Measurements from ENCODE around the gene RTCB. TPM values are rescaled to one million over a fixed set of nuclear protein-coding genes. Genes with fewer than 3 reads are reported as not detected.

Gene RTCB
- total RNA-seq, 2 experiments from 2014 or later, result 84.2 to 85.5 TPM

- Mint-ChIP-seq H3K36me3 (ENCODE audit: low read depth) (peaks cover 7% of the 10 kb centered on the region), H3K4me1 (ENCODE audit: low read depth) (peaks cover 33% of the 10 kb centered on the region), H3K4me3 (no peak overlapping the region), H3K27ac (no peak overlapping the region), H3K9me3 (no peaks in the 10 kb centered on the region), H3K27me3 (ENCODE audit: low read depth) (peaks cover 4% of the 10 kb centered on the region)
- intact Hi-C loops (cut with micrococcal nuclease), result loop anchor here (5.0 kb wide), 1 partner anchor 751 kb away; the partner anchor contains the start of gene PISD
- no peak for DNase-seq
- CTCF ChIA-PET, result interaction anchor here (6.8 kb wide), 1 partner anchor 61 kb away, joined by 41 read pairs; the partner anchor contains the start of gene FBXO7
Observed at GRCh38 chr22:32413719-32414118, 1.7 kb upstream of the RTCB start.

DNA sequence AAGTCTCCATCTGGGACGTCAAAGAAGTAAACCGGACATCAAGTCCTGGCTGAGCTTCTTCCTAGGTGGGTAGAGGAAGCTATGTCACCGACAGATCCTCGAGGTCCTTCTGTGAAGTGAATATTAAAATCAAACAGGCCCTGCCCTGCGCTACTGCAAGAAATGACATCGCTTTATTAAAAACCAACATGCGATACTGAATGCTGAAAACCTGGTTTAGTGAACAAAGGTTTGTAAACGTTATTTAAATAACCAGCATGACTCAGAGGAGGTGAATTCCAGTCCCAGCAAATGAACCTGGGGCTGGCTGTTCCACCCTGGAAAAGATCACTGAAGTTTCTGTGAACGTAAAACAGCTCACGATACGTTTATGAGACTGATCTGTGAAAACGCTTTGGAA lies 645 bp downstream of the RTCB start:
- H3K4me1 Mint-ChIP-seq (ENCODE audit: low read depth), result peaks cover 48% of the 10 kb centered on the region
- no peaks in the 10 kb centered on the region for H3K27me3 Mint-ChIP-seq (ENCODE audit: low read depth)
- peaks cover 23% of the 10 kb centered on the region for H3K36me3 Mint-ChIP-seq (ENCODE audit: low read depth)
- intact Hi-C loops (cut with micrococcal nuclease), result loop anchor here (1.0 to 5.0 kb wide), 2 partner anchors 62 to 749 kb away; partner anchors contain the start of gene PISD
- H3K4me3 Mint-ChIP-seq, result peak overlapping the region; percentile 91
- peak; percentile 56 for DNase-seq
- H3K27ac Mint-ChIP-seq, result peak overlapping the region; percentile 94
- no peaks in the 10 kb centered on the region for H3K9me3 Mint-ChIP-seq
- CTCF ChIA-PET, result interaction anchor here (0.6 to 6.8 kb wide), 6 partner anchors 11 to 386 kb away, joined by 3 to 41 read pairs (median 4); partner anchors contain the start of gene FBXO7

- DNase-seq, result peak; percentile 23
- CTCF ChIA-PET, result interaction anchor here (6.8 kb wide), 1 partner anchor 64 kb away, joined by 41 read pairs; the partner anchor contains the start of gene FBXO7
- peak overlapping the region; percentile 91 for H3K4me3 Mint-ChIP-seq
- H3K4me1 Mint-ChIP-seq (ENCODE audit: low read depth), result peaks cover 48% of the 10 kb centered on the region
- no peaks in the 10 kb centered on the region for H3K27me3 Mint-ChIP-seq (ENCODE audit: low read depth)
- H3K36me3 Mint-ChIP-seq (ENCODE audit: low read depth), result peaks cover 31% of the 10 kb centered on the region
- H3K27ac Mint-ChIP-seq, result no peak overlapping the region
- no peaks in the 10 kb centered on the region for H3K9me3 Mint-ChIP-seq
- intact Hi-C loops (cut with micrococcal nuclease), result loop anchor here (5.0 kb wide), 1 partner anchor 748 kb away; the partner anchor contains the start of gene PISD
Observed at GRCh38 chr22:32410459-32410858, 1.6 kb downstream of the RTCB start.

- Mint-ChIP-seq H3K4me3 (no peak overlapping the region), H3K9me3 (no peaks in the 10 kb centered on the region), H3K27me3 (ENCODE audit: low read depth) (no peaks in the 10 kb centered on the region), H3K36me3 (ENCODE audit: low read depth) (peaks cover 31% of the 10 kb centered on the region), H3K4me1 (ENCODE audit: low read depth) (peaks cover 48% of the 10 kb centered on the region), H3K27ac (no peak overlapping the region)
- CTCF ChIA-PET, result interaction anchor here (0.7 to 6.8 kb wide), 2 partner anchors 18 to 64 kb away, joined by 3 to 41 read pairs; partner anchors contain the start of gene FBXO7
- DNase-seq, result no peak
- intact Hi-C loops (cut with micrococcal nuclease), result loop anchor here (5.0 kb wide), 1 partner anchor 748 kb away; the partner anchor contains the start of gene PISD
Observed at GRCh38 chr22:32409977-32410376, 2.1 kb downstream of the RTCB start.

- peaks cover 46% of the 10 kb centered on the region for H3K4me1 Mint-ChIP-seq (ENCODE audit: low read depth)
- H3K36me3 Mint-ChIP-seq (ENCODE audit: low read depth), result peaks cover 33% of the 10 kb centered on the region
- CTCF ChIA-PET, result no interaction called here
- DNase-seq, result no peak
- H3K4me3 Mint-ChIP-seq, result no peak overlapping the region
- H3K9me3 Mint-ChIP-seq, result no peaks in the 10 kb centered on the region
- no peaks in the 10 kb centered on the region for H3K27me3 Mint-ChIP-seq (ENCODE audit: low read depth)
- intact Hi-C loops (cut with micrococcal nuclease), result no loop called here
- peak overlapping the region; percentile 50 for H3K27ac Mint-ChIP-seq
Observed at GRCh38 chr22:32407936-32408335, 4.1 kb downstream of the RTCB start.

DNA sequence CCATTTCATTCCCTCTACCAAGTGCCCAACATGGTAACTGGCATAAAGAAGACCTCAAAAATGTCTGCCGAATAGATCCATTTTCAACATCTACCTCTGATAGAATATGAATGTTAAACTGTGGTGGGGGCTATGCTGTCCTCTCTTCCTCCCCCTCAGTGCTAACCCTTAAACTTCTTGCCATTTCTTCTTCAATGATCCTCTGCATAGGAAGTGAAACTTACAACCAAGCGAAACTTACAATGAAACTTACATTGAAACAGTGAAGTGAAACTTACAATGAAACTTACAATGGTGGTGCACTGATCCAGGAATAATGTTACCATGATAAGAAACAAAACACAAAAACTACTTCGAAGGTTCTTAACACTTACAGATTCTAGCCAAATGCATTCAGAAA lies 4.7 kb downstream of the RTCB start:
- peaks cover 33% of the 10 kb centered on the region for H3K36me3 Mint-ChIP-seq (ENCODE audit: low read depth)
- H3K27me3 Mint-ChIP-seq (ENCODE audit: low read depth), result no peaks in the 10 kb centered on the region
- CTCF ChIA-PET, result no interaction called here
- H3K27ac Mint-ChIP-seq, result peak overlapping the region; percentile 12
- H3K9me3 Mint-ChIP-seq, result no peaks in the 10 kb centered on the region
- H3K4me1 Mint-ChIP-seq (ENCODE audit: low read depth), result peaks cover 39% of the 10 kb centered on the region
- no peak overlapping the region for H3K4me3 Mint-ChIP-seq
- intact Hi-C loops (cut with micrococcal nuclease), result no loop called here
- DNase-seq, result no peak

DNA sequence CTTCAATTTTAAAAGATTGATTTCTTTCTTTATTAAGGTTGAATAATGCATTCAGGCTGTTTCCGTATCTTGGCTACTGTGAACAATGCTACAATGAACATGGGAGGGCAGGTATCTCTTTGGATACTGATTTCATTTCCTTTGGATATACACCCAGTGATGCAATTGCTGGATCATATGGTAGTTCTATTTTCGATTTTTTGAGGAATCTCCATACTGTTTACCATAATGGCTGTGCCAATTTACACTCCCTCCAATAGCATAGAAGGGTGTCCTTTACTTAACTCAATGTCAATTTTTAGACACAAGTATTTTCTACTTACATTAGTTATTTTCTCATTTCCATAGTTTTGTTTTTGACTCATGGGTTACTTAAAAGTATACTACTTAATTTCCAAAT lies 8.0 kb downstream of the RTCB start:
- CTCF ChIA-PET, result no interaction called here
- Mint-ChIP-seq H3K27ac (no peak overlapping the region), H3K4me3 (no peak overlapping the region), H3K9me3 (no peaks in the 10 kb centered on the region), H3K27me3 (ENCODE audit: low read depth) (no peaks in the 10 kb centered on the region), H3K4me1 (ENCODE audit: low read depth) (peaks cover 18% of the 10 kb centered on the region), H3K36me3 (ENCODE audit: low read depth) (peaks cover 43% of the 10 kb centered on the region)
- intact Hi-C loops (cut with micrococcal nuclease), result no loop called here
- no peak for DNase-seq

GRCh38 chr22:32401486-32401885 lies 10.6 kb downstream of the RTCB start:
- DNase-seq, result no peak
- H3K36me3 Mint-ChIP-seq (ENCODE audit: low read depth), result peaks cover 34% of the 10 kb centered on the region
- no peaks in the 10 kb centered on the region for H3K4me1 Mint-ChIP-seq (ENCODE audit: low read depth)
- H3K27me3 Mint-ChIP-seq (ENCODE audit: low read depth), result no peaks in the 10 kb centered on the region
- no peak overlapping the region for H3K27ac Mint-ChIP-seq
- no peak overlapping the region for H3K4me3 Mint-ChIP-seq
- CTCF ChIA-PET, result interaction anchor here (1.1 kb wide), 1 partner anchor 12 kb away, joined by 3 read pairs; no protein-coding TSS in a partner anchor
- no peaks in the 10 kb centered on the region for H3K9me3 Mint-ChIP-seq
- intact Hi-C loops (cut with micrococcal nuclease), result no loop called here

GRCh38 chr22:32396746-32397145 lies 15.3 kb downstream of the RTCB start:
- intact Hi-C loops (cut with micrococcal nuclease), result no loop called here
- no peak for DNase-seq
- CTCF ChIA-PET, result no interaction called here
- H3K4me1 Mint-ChIP-seq (ENCODE audit: low read depth), result peaks cover 7% of the 10 kb centered on the region
- H3K9me3 Mint-ChIP-seq, result no peaks in the 10 kb centered on the region
- H3K4me3 Mint-ChIP-seq, result no peak overlapping the region
- H3K27me3 Mint-ChIP-seq (ENCODE audit: low read depth), result no peaks in the 10 kb centered on the region
- peaks cover 54% of the 10 kb centered on the region for H3K36me3 Mint-ChIP-seq (ENCODE audit: low read depth)
- no peak overlapping the region for H3K27ac Mint-ChIP-seq

- Mint-ChIP-seq H3K9me3 (no peaks in the 10 kb centered on the region), H3K27me3 (ENCODE audit: low read depth) (no peaks in the 10 kb centered on the region), H3K36me3 (ENCODE audit: low read depth) (peaks cover 53% of the 10 kb centered on the region), H3K4me3 (no peak overlapping the region), H3K4me1 (ENCODE audit: low read depth) (peaks cover 7% of the 10 kb centered on the region), H3K27ac (no peak overlapping the region)
- intact Hi-C loops (cut with micrococcal nuclease), result no loop called here
- no peak for DNase-seq
- CTCF ChIA-PET, result no interaction called here
Observed at GRCh38 chr22:32396255-32396654, 15.8 kb downstream of the RTCB start.

GRCh38 chr22:32395107-32395506 lies 16.9 kb downstream of the RTCB start:
- peaks cover 48% of the 10 kb centered on the region for H3K36me3 Mint-ChIP-seq (ENCODE audit: low read depth)
- CTCF ChIA-PET, result no interaction called here
- no peak for DNase-seq
- H3K9me3 Mint-ChIP-seq, result no peaks in the 10 kb centered on the region
- intact Hi-C loops (cut with micrococcal nuclease), result no loop called here
- H3K4me3 Mint-ChIP-seq, result no peak overlapping the region
- H3K4me1 Mint-ChIP-seq (ENCODE audit: low read depth), result peaks cover 7% of the 10 kb centered on the region
- H3K27me3 Mint-ChIP-seq (ENCODE audit: low read depth), result no peaks in the 10 kb centered on the region
- H3K27ac Mint-ChIP-seq, result peak overlapping the region; percentile 67

DNA sequence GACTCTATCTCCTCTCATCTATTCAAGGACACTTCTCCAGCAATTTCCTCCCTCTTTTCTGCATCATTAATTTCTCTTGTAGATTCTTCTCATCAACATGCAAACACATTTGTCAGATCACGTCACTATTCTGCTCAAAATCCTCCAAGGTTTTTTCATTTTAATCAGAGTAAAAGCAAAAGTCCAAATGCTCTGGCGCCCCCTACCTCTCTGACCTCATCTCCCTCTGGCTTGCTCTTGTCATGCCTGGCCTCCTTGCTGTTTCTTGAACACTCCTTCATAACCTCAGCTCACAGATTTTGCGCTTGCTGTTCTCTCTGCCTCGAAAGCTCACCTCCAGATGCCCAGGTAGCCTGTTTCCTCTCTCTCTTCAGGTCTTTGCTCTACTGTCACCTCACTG lies 22.4 kb downstream of the RTCB start:
- DNase-seq, result peak; percentile 38
- Mint-ChIP-seq H3K4me1 (ENCODE audit: low read depth) (no peaks in the 10 kb centered on the region), H3K27ac (no peak overlapping the region), H3K27me3 (ENCODE audit: low read depth) (no peaks in the 10 kb centered on the region), H3K36me3 (ENCODE audit: low read depth) (peaks cover 46% of the 10 kb centered on the region), H3K4me3 (no peak overlapping the region), H3K9me3 (no peaks in the 10 kb centered on the region)
- CTCF ChIA-PET, result interaction anchor here (1.2 to 1.4 kb wide), 3 partner anchors 10 to 54 kb away, joined by 3 read pairs; no protein-coding TSS in a partner anchor
- intact Hi-C loops (cut with micrococcal nuclease), result no loop called here

DNA sequence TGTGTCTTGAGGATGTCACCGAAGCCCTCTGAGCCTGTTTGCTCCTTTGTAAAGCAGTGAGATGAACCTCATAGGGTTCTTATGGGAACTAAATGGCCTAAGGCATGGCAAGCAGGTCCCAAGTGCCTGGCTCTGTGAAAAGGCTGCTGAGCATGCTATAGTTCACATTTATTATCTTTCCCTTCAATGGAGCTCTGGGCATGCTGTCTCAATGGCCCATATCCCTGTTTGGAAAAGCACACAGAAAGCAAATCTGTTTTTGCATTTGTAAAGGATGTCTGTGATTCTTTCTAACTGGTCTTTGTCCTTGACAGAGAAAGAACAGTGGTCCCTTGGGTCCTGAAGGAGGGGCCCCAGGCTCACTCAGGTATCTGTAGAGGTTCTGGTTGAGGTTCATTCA lies 26.4 kb downstream of the RTCB start:
- Mint-ChIP-seq H3K4me1 (ENCODE audit: low read depth) (no peaks in the 10 kb centered on the region), H3K9me3 (no peaks in the 10 kb centered on the region), H3K36me3 (ENCODE audit: low read depth) (peaks cover 24% of the 10 kb centered on the region), H3K4me3 (no peak overlapping the region), H3K27ac (no peak overlapping the region), H3K27me3 (ENCODE audit: low read depth) (no peaks in the 10 kb centered on the region)
- DNase-seq, result no peak
- intact Hi-C loops (cut with micrococcal nuclease), result no loop called here
- CTCF ChIA-PET, result no interaction called here
